ENCODE results near the gene GRIN2D. TPM values are rescaled to one million over a fixed set of nuclear protein-coding genes. Genes with fewer than 3 reads are reported as not detected.

The GRIN2D gene
- total and polyA plus RNA-seq, 2 of the 8 experiments (the other 6 are each of a cell fraction or from before 2014, with no cell fraction given), result 2.2 to 12.4 TPM

- Histone ChIP-seq H2AK5ac (ENCODE audit: low read depth, low read length) (no peak overlapping the region), H4K5ac (ENCODE audit: insufficient read length, low read depth, low read length) (no peak overlapping the region), H3K36me3 (ENCODE audit: control insufficient read depth in 2 of 4, insufficient read depth in 4 of 4, low read length in 3 of 4) (no peaks in the 10 kb centered on the region), H3K79me1 (ENCODE audit: low read depth, low read length) (no peaks in the 10 kb centered on the region), H3K79me2 (ENCODE audit: control insufficient read depth in 1 of 2, insufficient read depth in 2 of 2, low read length in 2 of 2) (no peaks in the 10 kb centered on the region), H2BK5ac (ENCODE audit: low read depth, low read length) (no peak overlapping the region), H3K27me3 (replicated peaks in 1 of 4; ENCODE audit: control insufficient read depth in 3 of 4, extremely low read depth in 1 of 4, insufficient read depth in 3 of 4, low read length in 3 of 4) (no peaks in the 10 kb centered on the region), H4K91ac (replicated peaks; ENCODE audit: insufficient read length, low read length) (no peak overlapping the region), H3K18ac (ENCODE audit: extremely low read depth, low read length) (no peak overlapping the region), H3K4ac (replicated peaks; ENCODE audit: insufficient read length, low read depth, low read length) (no peak overlapping the region), H2BK120ac (replicated peaks; ENCODE audit: low read depth, low read length) (no peak overlapping the region), H3K56ac (replicated peaks; ENCODE audit: insufficient read length, low read depth, low read length) (no peak overlapping the region), H2BK15ac (ENCODE audit: low read length) (no peak overlapping the region), H4K8ac (ENCODE audit: extremely low read depth, insufficient read depth, low read length) (no peak overlapping the region), H2BK12ac (ENCODE audit: low read depth, low read length) (no peak overlapping the region), H3K9ac (replicated peaks in 1 of 4; ENCODE audit: extremely low read depth in 1 of 4, low read depth in 3 of 4, low read length in 3 of 4) (no peak overlapping the region), H3K4me2 (ENCODE audit: insufficient read depth in 1 of 2, low read depth in 2 of 2, low read length in 2 of 2) (no peak overlapping the region), H2AFZ (ENCODE audit: low read length) (no peak overlapping the region), H3K14ac (ENCODE audit: insufficient read length) (no peak overlapping the region), H3K4me3 (ENCODE audit: extremely low read depth in 1 of 4, insufficient read depth in 2 of 4, low read depth in 3 of 4, low read length in 4 of 4) (no peak overlapping the region), H3K9me3 (ENCODE audit: insufficient read depth in 2 of 2, low read depth in 1 of 2, low read length in 1 of 2) (no peaks in the 10 kb centered on the region), H4K20me1 (replicated peaks in 1 of 2; ENCODE audit: control insufficient read depth in 1 of 2, insufficient read depth in 2 of 2, low read length in 2 of 2) (no peaks in the 10 kb centered on the region), H3K23me2 (ENCODE audit: low read depth, low read length) (peaks cover 4% of the 10 kb centered on the region), H3K23ac (ENCODE audit: insufficient read length) (no peak overlapping the region), H3K27ac (ENCODE audit: low read depth, low read length) (no peak overlapping the region), H2BK20ac (ENCODE audit: low read length) (no peak overlapping the region), H3K4me1 (replicated peaks in 1 of 4; ENCODE audit: control insufficient read depth in 3 of 4, insufficient read depth in 4 of 4, low read length in 3 of 4) (no peaks in the 10 kb centered on the region)
- POLR2A ChIA-PET (ENCODE audit: partially characterized antibody), result interaction anchor here (0.6 kb wide), 1 partner anchor 67 kb away, joined by 3 read pairs; no protein-coding TSS in a partner anchor
- TF ChIP-seq NRF1 (IDR thresholded peaks at IDR 0.05; ENCODE audit: low read depth, low read length) (no peak), SP4 (IDR thresholded peaks at IDR 0.05; ENCODE audit: low read length) (no peak)
- CTCF ChIA-PET (ENCODE audit: partially characterized antibody), result interaction anchor here (0.8 to 2.4 kb wide), 3 partner anchors 8 to 46 kb away, joined by 3 to 7 read pairs (median 6); no protein-coding TSS in a partner anchor
- WGBS, 2 experiments (ENCODE audit: extremely low coverage in 1 of 2, insufficient coverage in 1 of 2, insufficient read length in 1 of 2, insufficient replicate concordance in 2 of 2, low coverage in 1 of 2, low lambda C conversion rate in 2 of 2, missing lambda C conversion rate in 1 of 2), result 86% methylated on average over 1 of the region's 5 CpGs; no CpG with 5 or more reads in 1 of the 2 experiments
- no peak for DNase-seq (ENCODE audit: low read depth in 1 of 2, low spot score in 2 of 2)
- FAIRE-seq, result no peak
Observed at GRCh38 chr19:48359123-48359522, 34.3 kb upstream of the GRIN2D start.

Measured in H1 (cell line).